Dedifferentiated amniotic fluid mesenchymal stem cell (primary cell): Measurements from ENCODE around the gene TMPRSS13.
"Not testable (repeated sequence)": the region's sequence is repeated elsewhere in the genome, so short reads cannot be mapped to it uniquely, and the experiment has no call there.

Experiments
- DNase-seq: peaks from one replicate; pipeline ENCODE4 v3.0.0-alpha.2; 2016; ENCODE audit errors: extremely low spot score

TMPRSS13 gene

DNA sequence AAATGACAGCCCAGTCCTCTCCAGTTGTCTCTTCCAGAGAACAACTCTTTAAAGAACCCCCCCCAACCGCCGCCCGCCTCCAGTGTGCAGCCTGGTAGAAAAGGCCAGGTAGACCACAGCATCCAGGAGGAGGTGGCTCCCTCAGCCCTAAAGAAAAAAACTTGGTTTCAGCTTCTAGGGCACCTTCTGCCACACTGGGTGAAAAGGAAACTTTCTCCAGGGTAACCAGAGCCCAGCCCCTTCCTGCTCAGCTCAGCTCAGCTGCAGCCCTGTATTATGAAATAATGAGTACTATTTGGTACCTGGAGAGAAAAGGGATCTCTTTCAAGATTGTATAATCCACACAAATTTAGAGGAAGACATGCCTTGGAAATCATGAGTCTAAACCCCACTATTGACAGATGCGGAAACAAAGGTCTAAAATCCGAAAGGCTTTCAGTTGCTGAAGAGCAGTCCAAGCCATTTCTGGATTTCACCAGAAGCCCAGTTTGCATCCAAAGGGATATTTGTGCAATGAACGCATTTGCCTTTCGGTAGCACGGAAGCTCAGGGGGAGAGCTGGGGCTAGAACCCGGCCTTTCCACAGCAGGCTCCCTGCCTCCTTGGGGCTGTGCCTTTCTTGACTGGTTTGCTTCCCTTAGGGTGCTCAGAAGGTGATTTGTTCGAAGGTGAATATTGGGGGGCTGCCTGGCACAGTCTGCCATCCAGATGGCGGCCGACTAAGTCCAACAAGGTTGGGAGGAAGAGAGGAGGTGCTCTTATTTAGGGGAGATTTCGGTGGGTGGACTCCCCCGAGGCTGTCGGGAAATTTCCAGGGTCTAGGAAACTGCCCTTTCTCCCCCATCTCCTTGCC is 56.0 kb downstream of the TMPRSS13 start:
- no peak for DNase-seq

GRCh38 chr11:117872420-117872961 is 56.7 kb downstream of the TMPRSS13 start:
- DNase-seq, result no peak

- DNase-seq, result no peak
Observed at GRCh38 chr11:117871784-117872183, 57.4 kb downstream of the TMPRSS13 start.

GRCh38 chr11:117871160-117871559 is 58.0 kb downstream of the TMPRSS13 start:
- DNase-seq, result no peak

- DNase-seq, result no peak
Observed at GRCh38 chr11:117870103-117870952, 58.9 kb downstream of the TMPRSS13 start.

GRCh38 chr11:117869604-117870003 is 59.6 kb downstream of the TMPRSS13 start:
- DNase-seq, result no peak

- no peak for DNase-seq
Observed at GRCh38 chr11:117868815-117869561, 60.2 kb downstream of the TMPRSS13 start.

DNA sequence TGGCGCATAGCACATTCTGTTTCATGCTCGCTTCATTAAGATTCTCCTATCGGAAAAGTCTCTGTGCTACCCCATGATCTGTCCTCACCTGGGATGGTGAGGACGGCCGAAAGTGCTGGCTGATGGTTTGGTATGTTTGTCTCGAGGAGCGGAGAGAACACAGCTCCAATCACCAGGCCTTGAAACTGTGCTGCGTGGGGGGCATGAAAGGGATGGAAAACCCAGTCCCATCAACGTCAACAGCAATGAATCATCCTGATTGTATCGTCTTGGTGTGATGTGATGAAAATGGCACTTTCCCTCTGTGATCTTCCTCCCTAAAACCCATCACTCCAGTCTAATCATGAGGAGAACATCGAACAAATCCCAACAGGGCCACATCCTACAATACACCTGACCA is 61.1 kb downstream of the TMPRSS13 start:
- no peak for DNase-seq

DNA sequence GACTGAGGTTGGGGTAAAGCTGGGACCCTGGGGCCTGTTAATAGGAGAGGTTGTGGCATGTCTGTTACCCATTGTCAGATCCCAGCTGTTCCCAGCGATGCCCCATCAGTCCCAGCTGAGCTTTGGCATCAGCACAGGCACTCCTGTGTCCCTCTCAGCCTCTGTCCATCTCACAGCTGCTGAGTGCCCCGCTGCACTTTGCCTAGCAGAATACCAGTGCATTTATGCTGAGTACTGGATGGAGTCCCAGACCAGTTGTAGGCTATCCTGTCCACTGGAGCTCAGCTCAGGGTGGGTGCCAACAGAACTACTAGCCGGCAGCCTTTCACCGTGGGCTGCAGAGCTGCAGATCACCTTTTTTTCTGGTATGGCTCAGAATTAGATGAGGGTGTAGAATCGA is 62.7 kb downstream of the TMPRSS13 start:
- no peak for DNase-seq

GRCh38 chr11:117865546-117865945 is 63.7 kb downstream of the TMPRSS13 start:
- not testable (repeated sequence) for DNase-seq

- no peak for DNase-seq
Observed at GRCh38 chr11:117863383-117863782, 65.8 kb downstream of the TMPRSS13 start.

DNA sequence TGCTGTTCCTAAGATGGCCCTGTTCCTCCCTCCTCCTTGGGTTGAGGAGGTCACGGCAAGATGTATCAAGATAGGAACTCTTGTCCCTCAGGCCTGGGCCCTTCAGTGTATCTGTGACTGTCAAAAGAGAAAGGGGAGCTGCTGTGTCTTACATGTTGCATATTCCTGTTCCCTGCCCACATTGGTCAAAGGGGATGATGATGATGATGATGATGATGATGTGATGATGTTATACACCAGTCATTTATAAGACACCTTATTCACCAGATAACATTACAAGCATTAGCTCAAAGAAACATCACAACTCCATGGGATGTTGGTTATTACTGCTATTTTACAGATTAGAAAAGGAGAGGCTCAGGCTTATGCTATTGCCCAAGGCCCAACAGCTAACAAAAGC is 66.4 kb downstream of the TMPRSS13 start:
- DNase-seq, result no peak

- no peak for DNase-seq
Observed at GRCh38 chr11:117862019-117862725, 67.0 kb downstream of the TMPRSS13 start.

GRCh38 chr11:117861151-117862018 is 67.8 kb downstream of the TMPRSS13 start:
- no peak for DNase-seq

DNA sequence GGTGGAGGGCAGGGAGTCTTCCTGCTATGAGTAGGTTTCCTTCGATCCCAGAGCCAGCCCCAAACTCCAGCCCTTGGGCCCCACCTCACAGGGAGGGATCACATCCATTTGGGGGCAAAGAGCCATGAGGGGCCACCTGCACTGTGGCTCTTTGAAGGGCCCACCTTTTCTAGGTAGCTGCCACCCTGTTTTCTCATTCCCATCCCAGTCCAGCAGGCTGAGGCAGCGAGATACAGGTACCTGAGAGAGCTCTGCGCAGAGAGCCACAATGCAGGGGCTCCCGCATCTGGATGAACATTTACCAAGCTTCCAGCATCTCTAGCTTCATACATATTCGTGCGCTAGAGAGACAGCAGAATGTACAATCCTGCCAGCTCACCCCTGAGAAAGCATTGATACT is 69.1 kb downstream of the TMPRSS13 start:
- DNase-seq, result no peak

GRCh38 chr11:117859488-117860112 is 69.6 kb downstream of the TMPRSS13 start:
- DNase-seq, result no peak

GRCh38 chr11:117859061-117859460 is 70.1 kb downstream of the TMPRSS13 start:
- no peak for DNase-seq

- DNase-seq, result no peak
Observed at GRCh38 chr11:117857734-117858414, 71.3 kb downstream of the TMPRSS13 start.
